Thyroid gland (tissue), 4 donors: ENCODE measurements around the gene TSHZ2. TPM values are rescaled to one million over a fixed set of nuclear protein-coding genes. Genes with fewer than 3 reads are reported as not detected.
A peak's percentile ranks its signal among the peaks of the same experiment; 100 is the strongest.

ENCODE experiments used
- DNase-seq, 2 donors: peaks; one replicate each; pipeline ENCODE4 v3.0.0-alpha.2; 2019
- H3K27ac ChIP-seq, 3 donors: fragments of 200-600 bp; sonication (generic); 1 replicate in 2 of 3; 2 replicates in 1 of 3; pipeline ENCODE4 v1.5.1; 2016 to 2019; ENCODE audit warnings: mild to moderate bottlenecking in 1 of 3, moderate library complexity in 1 of 3
- H3K27me3 ChIP-seq: fragments of 200-600 bp; sonication (generic); one replicate; pipeline ENCODE4 v1.5.1; 2019
- H3K36me3 ChIP-seq, 2 donors: fragments of 200-600 bp; sonication (generic); one replicate each; pipeline ENCODE4 v1.5.1; 2016 to 2019
- H3K4me1 ChIP-seq, 2 donors: fragments of 200-600 bp; sonication (generic); one replicate each; pipeline ENCODE4 v1.5.1; 2017 to 2019
- H3K4me3 ChIP-seq, 3 donors: fragments of 200-600 bp; sonication (generic); replicated peaks in 1 of 3; 1 replicate in 2 of 3; 2 replicates in 1 of 3; pipeline ENCODE4 v1.5.1; 2016; ENCODE audit warnings: mild to moderate bottlenecking in 1 of 3
- H3K9me3 ChIP-seq: fragments of 200-600 bp; sonication (generic); one replicate; pipeline ENCODE4 v1.5.1; 2017
- CTCF ChIP-seq, 6 experiments: fragments of 200-600 bp in 3 of 6; fragments of 450-650 bp in 3 of 6; sonication (generic) in 3 of 6; IDR thresholded peaks; one replicate each; pipeline ENCODE4 v1.5.1; 2016 to 2019; ENCODE audit warnings: antibody characterized with exemption in 6 of 6, mild to moderate bottlenecking in 2 of 6, inconsistent platforms in 1 of 6, moderate library complexity in 1 of 6
- POLR2A ChIP-seq, 2 donors: fragments of 450-650 bp; IDR thresholded peaks; one replicate each; pipeline ENCODE4 v1.6.1; 2017; ENCODE audit warnings: antibody characterized with exemption in 2 of 2, mild to moderate bottlenecking in 2 of 2, moderate library complexity in 1 of 2
- WGBS, 2 donors: methylation state at CpG; one replicate each; pipeline ENCODE4 v1.1.5; 2017; 5-methylcytosine and 5-hydroxymethylcytosine counted together
- intact Hi-C: fragments of 100-400 bp; cut with DNase I; formaldehyde crosslinking; loops from one replicate; pipeline ENCODE4 v1.15.1; 2023
- total RNA-seq, 4 donors: library from RNA; depleted of rRNA; stranded (reverse); fragments of >200 nt; gene quantifications; one replicate each; pipeline ENCODE4 v1.2.3, GENCODE V29; 2016

TSHZ2 gene
- total RNA-seq, 4 donors from 2014 or later, result 11.0 to 27.9 (median 14.0) TPM

DNA sequence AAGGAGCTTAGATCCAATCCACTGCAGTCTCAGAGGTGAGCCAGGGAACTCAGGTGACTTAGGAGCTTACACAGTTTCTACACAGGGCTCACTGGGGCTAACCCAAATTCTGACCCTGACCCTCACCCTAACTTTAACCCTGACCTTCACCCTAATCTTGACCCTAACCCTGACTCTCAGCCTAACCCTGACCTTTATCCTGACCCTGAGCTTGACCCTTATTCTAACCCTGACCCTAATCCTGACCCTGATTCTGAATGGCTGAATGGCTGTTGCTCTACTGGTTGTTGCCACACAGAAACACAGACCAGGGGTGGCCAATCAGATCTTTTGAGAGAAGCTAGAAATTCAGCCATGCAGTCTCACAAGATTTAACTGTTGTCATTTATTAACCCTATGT lies 180.1 kb downstream of the TSHZ2 start:
- Histone ChIP-seq H3K4me1 (no peaks in the 10 kb centered on the region), H3K9me3 (no peaks in the 10 kb centered on the region), H3K36me3 (no peaks in the 10 kb centered on the region), H3K27ac (no peak overlapping the region), H3K4me3 (no peak overlapping the region), H3K27me3 (no peaks in the 10 kb centered on the region)
- intact Hi-C loops, result loop anchor here (10.0 kb wide), 1 partner anchor 393 kb away; no protein-coding TSS in a partner anchor
- DNase-seq, result no peak
- no peak for TF ChIP-seq POLR2A (IDR thresholded peaks at IDR 0.05)
- no peak for TF ChIP-seq CTCF (IDR thresholded peaks at IDR 0.05)

GRCh38 chr20:53154540-53154939 lies 182.4 kb downstream of the TSHZ2 start:
- WGBS, 2 donors, result 87 to 93% methylated on average over 2 of the region's 2 CpGs
- intact Hi-C loops, result loop anchor here (10.0 kb wide), 1 partner anchor 390 kb away; no protein-coding TSS in a partner anchor
- TF ChIP-seq POLR2A (IDR thresholded peaks at IDR 0.05) (no peak), CTCF (IDR thresholded peaks at IDR 0.05) (no peak)
- DNase-seq, result no peak
- Histone ChIP-seq H3K36me3 (no peaks in the 10 kb centered on the region), H3K9me3 (no peaks in the 10 kb centered on the region), H3K27me3 (no peaks in the 10 kb centered on the region), H3K27ac (no peak overlapping the region), H3K4me3 (no peak overlapping the region), H3K4me1 (no peaks in the 10 kb centered on the region)

- peak; percentile 62 to 69 for DNase-seq
Measured at GRCh38 chr20:53157443-53158408, 185.6 kb downstream of the TSHZ2 start.

DNA sequence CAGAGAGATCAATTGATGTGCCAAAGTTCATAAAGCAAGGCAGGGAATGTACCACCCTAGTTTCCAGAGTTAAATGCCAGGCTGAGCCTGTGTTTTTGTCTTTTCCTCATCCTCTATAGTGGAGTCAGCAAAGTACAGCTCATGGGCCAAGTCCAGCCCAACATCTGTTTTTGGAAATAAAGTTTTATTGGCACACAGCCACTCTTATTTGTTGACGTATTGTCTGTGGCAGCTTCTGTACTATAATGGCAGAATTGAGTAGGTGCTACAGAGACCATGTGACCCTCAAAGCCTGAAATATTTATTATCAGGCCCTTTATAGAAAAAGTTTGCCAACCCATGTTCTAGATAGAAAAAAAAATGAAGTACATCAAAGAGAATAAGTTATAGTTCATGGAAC lies 187.0 kb downstream of the TSHZ2 start:
- H3K27me3 ChIP-seq, result no peaks in the 10 kb centered on the region
- H3K36me3 ChIP-seq, result no peaks in the 10 kb centered on the region
- H3K4me3 ChIP-seq, result no peak overlapping the region
- H3K27ac ChIP-seq, result no peak overlapping the region
- intact Hi-C loops, result loop anchor here (10.0 kb wide), 1 partner anchor 386 kb away; no protein-coding TSS in a partner anchor
- TF ChIP-seq CTCF (IDR thresholded peaks at IDR 0.05) (no peak), POLR2A (IDR thresholded peaks at IDR 0.05) (no peak)
- no peaks in the 10 kb centered on the region for H3K9me3 ChIP-seq
- DNase-seq, result no peak
- peaks cover 0 to 9% of the 10 kb centered on the region in 2 donors for H3K4me1 ChIP-seq
- 67 to 69% methylated on average over 1 of the region's 1 CpG for WGBS, 2 donors

More at GRCh38 chr20:53157443-53158408, 185.6 kb downstream of the TSHZ2 start:
- H3K4me1 ChIP-seq, result peaks cover 0 to 5% of the 10 kb centered on the region in 2 donors
- no peak for TF ChIP-seq POLR2A (IDR thresholded peaks at IDR 0.05)
- peak in 5 of 6 experiments; percentile 35 to 57 (median 50) for TF ChIP-seq CTCF (IDR thresholded peaks at IDR 0.05)
- no peaks in the 10 kb centered on the region for H3K36me3 ChIP-seq
- no peak overlapping the region for H3K27ac ChIP-seq
- H3K9me3 ChIP-seq, result no peaks in the 10 kb centered on the region
- intact Hi-C loops, result loop anchor here (10.0 kb wide), 1 partner anchor 387 kb away; no protein-coding TSS in a partner anchor
- no peak overlapping the region for H3K4me3 ChIP-seq
- H3K27me3 ChIP-seq, result no peaks in the 10 kb centered on the region
- 79 to 80% methylated on average over 11 of the region's 11 CpGs for WGBS, 2 donors

- Histone ChIP-seq H3K4me1 (peaks cover 0 to 9% of the 10 kb centered on the region in 2 donors), H3K4me3 (no peak overlapping the region), H3K27me3 (no peaks in the 10 kb centered on the region), H3K9me3 (no peaks in the 10 kb centered on the region), H3K27ac (no peak overlapping the region), H3K36me3 (no peaks in the 10 kb centered on the region)
- 94 to 100% methylated on average over 3 of the region's 3 CpGs for WGBS, 2 donors
- intact Hi-C loops, result no loop called here
- TF ChIP-seq POLR2A (IDR thresholded peaks at IDR 0.05) (no peak), CTCF (IDR thresholded peaks at IDR 0.05) (no peak)
- no peak for DNase-seq
Measured at GRCh38 chr20:53161073-53161472, 188.9 kb downstream of the TSHZ2 start.
